Endometrial microvascular endothelial cells (primary cell): ENCODE measurements around the gene PEX7. TPM values are rescaled to one million over a fixed set of nuclear protein-coding genes. Genes with fewer than 3 reads are reported as not detected.

ENCODE experiments used
- in situ Hi-C: cut with HindIII; loops from 2 replicates; pipeline ENCODE4 v1.10.0; 2017; ENCODE audit warnings: low sequenced_read_pairs, low pct_unique_long_range_greater_than_20kb; ENCODE audit errors: inconsistent ontology term
- total RNA-seq: library from RNA; depleted of rRNA; stranded (reverse); fragments of >200 nt; gene quantifications from one replicate; pipeline ENCODE4 v1.2.3, GENCODE V29; 2015; ENCODE audit errors: inconsistent ontology term

The PEX7 gene
- total RNA-seq: 5.6 TPM

DNA sequence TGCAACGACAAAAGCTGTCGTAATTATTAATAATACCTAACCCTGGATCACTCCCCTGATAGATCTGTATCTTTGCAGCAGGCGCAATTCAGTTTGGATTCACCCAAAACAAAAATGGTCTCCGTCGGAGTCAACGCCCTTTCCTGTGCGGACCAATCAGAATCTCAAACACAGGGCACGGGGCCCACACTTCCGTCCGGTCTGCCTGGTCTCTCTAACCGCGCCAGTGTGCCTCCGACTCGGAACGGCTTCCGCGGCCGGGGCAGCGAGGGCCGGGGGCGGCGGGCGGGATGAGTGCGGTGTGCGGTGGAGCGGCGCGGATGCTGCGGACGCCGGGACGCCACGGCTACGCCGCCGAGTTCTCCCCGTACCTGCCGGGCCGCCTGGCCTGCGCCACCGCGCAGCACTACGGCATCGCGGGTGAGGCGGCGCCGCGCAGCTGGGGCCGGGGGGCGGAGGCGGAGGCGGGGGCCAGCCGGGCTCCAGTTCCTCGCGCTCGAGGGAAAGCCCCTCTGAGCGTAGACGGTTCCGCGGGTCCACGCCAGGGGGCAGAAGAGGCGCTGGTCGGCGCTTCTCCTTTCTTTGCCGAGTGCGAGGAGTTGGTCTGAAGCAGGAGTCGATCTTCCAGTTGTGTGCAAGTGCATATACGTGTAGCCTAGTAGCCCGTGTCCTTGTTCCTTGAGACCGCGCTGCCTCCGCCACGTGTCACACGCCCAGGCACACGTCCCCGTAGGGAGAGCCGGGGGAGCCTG lies at the start of gene PEX7:
Gene PEX7 (plus strand): TSS at position 217 of the 752 bp plus-strand sequence. CDS start 74 bp downstream, at position 291.
- in situ Hi-C loops: no loop called here

DNA sequence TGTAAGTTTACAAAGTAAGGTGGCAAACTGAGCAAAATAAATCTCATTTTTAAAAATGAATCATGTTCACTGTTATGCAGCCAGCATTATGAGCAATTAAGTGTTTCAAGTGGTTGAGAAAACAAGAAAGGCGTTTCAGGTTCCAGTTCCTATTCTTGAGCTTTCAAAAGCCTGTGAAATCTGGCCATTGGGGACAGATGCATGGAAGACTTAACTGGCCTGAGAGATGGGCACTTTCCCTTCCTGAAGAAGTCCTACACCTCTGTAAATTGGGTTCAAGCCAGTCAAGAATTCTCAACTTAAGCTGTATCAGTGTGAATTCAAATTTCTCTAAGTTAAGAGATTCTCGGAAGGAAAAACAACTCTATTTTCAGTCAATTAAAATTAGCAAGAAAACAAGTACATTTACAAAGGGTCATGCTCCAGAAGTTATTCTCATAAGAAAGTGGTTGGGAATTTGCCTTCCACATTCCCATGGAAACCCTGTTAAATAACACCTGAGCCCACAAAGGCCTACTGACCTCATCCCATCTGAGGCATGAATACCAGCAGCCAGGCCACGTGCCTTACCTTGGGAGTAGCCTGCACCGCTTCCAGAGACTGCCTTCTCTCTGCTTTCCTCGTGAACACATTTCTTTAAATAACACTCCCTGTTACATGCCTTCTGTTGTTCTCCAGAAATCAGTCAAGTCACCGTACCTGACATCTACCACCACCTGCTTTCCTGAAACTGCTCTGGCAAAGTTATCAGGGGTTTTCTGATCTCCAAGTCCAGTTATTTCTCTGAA lies 49.5 kb upstream of the PEX7 start:
- in situ Hi-C loops: no loop called here

DNA sequence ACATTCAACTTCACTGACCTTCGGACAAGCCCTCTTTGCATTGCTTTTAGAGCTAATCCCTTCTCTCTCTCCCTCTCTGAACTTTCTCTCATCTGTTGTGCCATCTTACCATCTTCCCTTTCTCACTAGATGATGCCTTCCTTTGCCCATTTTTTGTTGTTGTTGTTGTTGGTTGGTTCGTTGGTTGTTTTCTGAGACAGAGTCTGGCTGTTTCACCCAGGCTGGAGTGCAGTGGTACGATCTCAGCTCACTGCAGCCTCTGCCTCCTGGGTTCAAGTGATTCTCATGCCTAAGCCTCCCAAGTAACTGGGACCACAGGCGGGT lies 49.0 kb upstream of the PEX7 start:
- in situ Hi-C loops: no loop called here

GRCh38 chr6:136774228-136775041 lies 48.0 kb upstream of the PEX7 start:
- in situ Hi-C loops: no loop called here

DNA sequence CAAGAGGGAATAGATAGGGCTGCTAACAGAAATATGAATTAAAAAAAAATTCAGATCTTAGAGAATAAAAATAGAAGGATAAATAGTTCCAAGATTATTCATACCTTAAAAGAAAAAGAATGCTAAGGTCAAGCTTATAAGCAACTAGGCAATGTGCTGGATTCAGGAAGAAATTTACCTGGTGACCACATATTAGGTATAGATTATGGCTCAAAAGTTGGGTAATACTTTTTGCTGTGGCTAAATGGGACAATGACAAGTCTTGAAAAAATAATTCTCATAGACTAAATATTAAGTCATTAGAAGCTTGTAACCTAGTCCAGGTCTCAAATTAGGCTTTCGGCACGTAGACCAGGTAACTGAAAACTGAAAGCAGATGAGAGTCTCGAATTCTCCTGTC lies 47.3 kb upstream of the PEX7 start:
- in situ Hi-C loops: no loop called here

- in situ Hi-C loops: no loop called here
These were observed 46.8 kb upstream of the PEX7 start for GRCh38 chr6:136775548-136775947.

DNA sequence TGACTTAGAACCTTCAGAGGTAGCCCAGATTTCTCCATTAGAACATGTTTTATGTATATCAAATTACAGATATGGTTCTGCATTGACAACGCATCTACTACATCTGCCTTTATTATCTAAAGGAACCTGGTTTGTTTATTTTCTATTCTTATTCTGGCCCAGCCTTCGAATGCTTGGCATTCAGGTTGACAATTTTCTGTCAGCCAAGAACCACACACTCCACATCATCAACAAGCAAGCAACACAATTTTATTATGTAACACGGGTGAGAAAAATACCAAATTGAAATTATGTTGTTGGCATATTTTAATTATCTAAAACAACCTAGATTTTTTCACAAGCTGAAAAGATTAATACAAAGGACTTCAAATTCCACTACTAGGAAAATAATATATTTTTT lies 44.7 kb upstream of the PEX7 start:
- in situ Hi-C loops: no loop called here

- in situ Hi-C loops: no loop called here
These were observed 42.7 kb upstream of the PEX7 start for GRCh38 chr6:136779682-136780081.

DNA sequence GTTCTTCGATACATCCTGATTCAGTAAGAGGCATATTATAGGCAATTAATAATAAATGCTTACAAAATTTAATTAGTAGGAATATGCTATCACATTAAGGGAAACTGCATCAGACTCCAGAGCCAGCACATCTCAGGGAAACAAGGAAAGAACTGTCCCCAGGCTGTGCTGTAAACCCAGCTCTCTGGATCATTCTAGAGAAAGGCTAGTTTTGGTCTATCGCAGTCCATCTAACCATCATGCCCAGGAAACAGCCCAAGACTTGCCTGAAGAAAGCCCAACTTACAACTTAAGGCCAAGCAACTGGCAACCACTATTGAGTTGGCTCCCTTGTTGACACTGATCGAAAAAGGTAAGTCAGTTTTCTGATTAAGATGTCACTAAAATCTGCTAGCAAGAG lies 41.4 kb upstream of the PEX7 start:
- in situ Hi-C loops: no loop called here

DNA sequence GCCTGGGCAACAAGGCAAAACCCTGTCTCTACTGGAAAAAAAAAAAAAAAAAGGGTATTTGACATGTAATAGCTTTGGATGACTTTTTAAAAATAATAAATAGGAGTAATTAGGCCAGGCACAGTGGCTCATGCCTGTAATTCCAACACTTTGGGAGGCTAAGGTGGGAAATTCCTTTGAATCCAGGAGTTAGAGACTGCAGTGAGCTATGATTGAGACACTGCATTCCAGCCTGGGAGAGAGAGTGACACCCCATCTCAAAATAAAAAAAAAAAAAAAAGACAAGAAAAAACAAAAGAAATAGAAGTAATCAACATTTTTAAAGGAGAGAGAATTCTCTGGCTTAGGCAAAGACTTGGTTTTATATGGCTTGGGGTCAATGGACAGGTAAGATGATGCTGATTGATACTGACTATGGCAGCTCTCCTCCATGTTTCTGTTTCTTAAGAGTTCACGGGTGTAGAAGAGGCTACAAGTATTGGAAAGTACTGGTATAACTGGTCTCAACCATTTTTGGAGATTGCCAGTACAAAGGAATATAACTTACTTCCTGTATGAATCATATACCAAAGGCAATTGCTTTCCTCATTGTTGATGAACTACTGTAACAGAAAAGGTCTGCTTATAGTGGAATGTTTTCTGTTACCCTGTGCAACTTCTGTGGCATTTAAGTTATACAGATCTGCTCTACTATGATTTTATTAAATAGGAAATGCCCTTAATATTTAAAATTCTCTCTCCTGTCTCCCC lies 40.2 kb upstream of the PEX7 start:
- in situ Hi-C loops: no loop called here

- in situ Hi-C loops: no loop called here
These were observed 39.4 kb upstream of the PEX7 start for GRCh38 chr6:136783021-136783420.

DNA sequence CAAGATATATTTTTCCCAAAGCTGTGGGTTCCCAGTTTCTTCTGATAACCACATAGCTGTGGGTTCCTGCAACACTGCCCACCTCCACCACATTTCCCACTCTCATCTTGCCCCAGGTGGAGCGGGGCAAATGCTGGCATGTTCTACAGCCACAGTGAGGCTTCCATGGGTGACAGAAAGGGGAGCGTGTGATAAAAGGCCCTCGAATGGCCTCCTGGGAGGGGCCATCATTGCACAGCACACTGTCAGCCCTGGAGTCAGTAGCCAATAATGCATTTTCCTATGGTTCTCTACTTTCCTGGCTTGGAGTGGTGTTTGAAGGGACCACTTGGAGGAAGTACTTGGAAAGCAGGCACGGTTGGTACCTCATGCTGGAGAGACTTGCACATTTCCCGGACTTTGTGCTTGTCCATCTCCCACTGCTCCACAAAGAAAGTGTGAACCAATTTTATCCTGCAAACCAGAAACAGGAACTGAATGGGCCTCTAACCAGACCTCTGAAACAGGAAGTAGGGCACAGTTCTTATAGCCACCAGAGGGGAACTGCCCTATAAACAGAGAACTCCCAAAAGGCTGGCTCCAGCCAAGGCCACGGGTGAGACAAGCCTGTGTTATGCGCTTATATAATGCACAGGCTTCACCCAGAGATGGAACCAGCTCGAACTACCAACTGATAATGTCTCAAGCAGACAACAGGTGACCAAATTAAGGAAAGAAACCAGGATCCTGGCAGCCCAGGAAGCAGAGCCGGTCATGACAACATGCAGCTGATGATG lies 38.7 kb upstream of the PEX7 start:
- in situ Hi-C loops: no loop called here

DNA sequence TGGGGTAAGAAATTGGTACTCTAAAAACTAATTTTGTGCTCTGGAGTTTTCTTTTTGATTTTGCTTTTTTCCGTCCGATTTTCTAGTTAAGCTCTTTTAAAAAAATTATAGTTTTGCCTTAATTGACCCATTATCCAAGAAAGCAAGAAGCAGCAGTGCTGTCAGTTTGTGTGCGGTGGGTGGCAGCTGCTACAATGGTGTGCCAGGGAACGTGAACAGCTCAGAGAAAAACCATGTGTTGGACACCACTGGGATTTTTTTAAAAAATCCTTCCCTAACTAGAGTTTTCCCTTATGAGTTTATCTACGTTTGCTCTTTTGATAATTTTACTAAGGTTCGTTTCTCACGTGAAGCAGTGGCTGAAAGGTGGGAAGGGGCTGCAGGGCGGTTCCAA lies 38.1 kb upstream of the PEX7 start:
- in situ Hi-C loops: no loop called here

GRCh38 chr6:136784910-136785746 lies 37.3 kb upstream of the PEX7 start:
- in situ Hi-C loops: no loop called here

DNA sequence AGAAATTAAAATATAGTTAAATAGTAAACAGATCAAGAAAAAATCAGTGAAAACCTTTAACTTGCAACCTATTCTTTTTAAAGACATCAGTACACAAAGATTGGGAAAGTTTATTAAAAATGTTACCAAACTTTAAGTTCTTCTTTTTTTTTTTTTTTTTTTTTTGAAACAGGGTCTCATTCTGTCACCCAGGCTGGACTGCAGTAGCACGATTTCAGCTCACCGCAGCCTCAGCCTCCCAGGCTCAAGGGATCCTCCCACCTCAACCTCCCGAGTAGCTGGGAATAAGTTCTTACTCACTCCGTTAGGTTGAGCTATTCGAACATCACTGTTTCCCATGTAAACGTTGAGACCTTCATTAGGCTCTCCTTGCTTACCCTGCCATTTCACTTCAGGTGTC lies 35.7 kb upstream of the PEX7 start:
- in situ Hi-C loops: no loop called here

- in situ Hi-C loops: no loop called here
These were observed 34.7 kb upstream of the PEX7 start for GRCh38 chr6:136787726-136788068.

GRCh38 chr6:136788069-136788902 lies 34.1 kb upstream of the PEX7 start:
- in situ Hi-C loops: no loop called here
